ENCODE results near the gene NWD2.

Gene NWD2

DNA sequence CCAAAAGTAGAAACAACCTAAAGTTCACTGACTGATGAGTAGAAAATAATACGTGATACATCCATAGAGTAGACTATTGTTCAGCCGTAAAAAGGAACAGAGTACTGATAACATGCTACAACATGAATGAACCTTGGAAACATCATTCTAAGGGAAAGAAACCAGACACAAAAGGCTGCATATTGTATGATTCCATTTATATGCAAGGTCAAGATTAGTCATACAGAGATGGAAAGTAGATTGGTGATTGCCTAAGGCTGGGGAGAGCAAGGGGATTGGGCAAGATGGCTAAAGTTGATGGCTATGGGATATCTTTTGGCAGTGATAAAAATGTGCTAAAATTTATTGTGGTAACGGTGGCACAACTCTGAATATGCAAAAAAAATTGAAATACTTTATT is 232.6 kb downstream of the NWD2 start (continued):
- TF ChIP-seq, protein P1, sequence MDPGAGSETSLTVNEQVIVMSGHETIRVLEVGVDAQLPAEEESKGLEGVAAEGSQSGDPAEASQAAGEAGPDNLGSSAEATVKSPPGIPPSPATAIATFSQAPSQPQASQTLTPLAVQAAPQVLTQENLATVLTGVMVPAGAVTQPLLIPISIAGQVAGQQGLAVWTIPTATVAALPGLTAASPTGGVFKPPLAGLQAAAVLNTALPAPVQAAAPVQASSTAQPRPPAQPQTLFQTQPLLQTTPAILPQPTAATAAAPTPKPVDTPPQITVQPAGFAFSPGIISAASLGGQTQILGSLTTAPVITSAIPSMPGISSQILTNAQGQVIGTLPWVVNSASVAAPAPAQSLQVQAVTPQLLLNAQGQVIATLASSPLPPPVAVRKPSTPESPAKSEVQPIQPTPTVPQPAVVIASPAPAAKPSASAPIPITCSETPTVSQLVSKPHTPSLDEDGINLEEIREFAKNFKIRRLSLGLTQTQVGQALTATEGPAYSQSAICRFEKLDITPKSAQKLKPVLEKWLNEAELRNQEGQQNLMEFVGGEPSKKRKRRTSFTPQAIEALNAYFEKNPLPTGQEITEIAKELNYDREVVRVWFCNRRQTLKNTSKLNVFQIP (CRISPR knock-in tag; IDR thresholded peaks at IDR 0.05; ENCODE audit: borderline replicate concordance, low read depth) = no peak

DNA sequence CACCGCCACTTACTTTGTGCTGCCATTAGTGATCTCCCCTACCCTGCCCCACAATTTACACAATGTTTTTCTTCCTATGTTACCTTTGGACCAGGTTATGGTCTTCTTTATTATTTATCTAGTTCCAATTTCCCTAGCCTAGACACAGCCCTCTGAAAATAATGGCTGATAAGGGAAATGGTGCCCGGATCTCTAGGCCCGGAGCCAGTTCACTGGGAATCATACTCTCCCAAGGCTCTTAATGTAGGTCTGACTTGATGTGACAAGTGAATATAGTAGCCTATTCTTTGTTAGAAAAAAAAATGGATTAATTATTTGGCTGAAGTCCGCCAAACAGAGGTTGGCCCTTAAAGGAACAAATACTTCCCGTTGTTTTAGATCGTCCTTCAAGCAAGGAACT is 233.6 kb downstream of the NWD2 start:
- no peak for ATAC-seq
- no peak for TF ChIP-seq RARB (CRISPR knock-in tag; IDR thresholded peaks at IDR 0.05)
- TF ChIP-seq ZFP3 (CRISPR knock-in tag; IDR thresholded peaks at IDR 0.05) = no peak
- TF ChIP-seq CSDC2 (CRISPR knock-in tag; IDR thresholded peaks at IDR 0.05) = no peak
- TF ChIP-seq, protein P2, sequence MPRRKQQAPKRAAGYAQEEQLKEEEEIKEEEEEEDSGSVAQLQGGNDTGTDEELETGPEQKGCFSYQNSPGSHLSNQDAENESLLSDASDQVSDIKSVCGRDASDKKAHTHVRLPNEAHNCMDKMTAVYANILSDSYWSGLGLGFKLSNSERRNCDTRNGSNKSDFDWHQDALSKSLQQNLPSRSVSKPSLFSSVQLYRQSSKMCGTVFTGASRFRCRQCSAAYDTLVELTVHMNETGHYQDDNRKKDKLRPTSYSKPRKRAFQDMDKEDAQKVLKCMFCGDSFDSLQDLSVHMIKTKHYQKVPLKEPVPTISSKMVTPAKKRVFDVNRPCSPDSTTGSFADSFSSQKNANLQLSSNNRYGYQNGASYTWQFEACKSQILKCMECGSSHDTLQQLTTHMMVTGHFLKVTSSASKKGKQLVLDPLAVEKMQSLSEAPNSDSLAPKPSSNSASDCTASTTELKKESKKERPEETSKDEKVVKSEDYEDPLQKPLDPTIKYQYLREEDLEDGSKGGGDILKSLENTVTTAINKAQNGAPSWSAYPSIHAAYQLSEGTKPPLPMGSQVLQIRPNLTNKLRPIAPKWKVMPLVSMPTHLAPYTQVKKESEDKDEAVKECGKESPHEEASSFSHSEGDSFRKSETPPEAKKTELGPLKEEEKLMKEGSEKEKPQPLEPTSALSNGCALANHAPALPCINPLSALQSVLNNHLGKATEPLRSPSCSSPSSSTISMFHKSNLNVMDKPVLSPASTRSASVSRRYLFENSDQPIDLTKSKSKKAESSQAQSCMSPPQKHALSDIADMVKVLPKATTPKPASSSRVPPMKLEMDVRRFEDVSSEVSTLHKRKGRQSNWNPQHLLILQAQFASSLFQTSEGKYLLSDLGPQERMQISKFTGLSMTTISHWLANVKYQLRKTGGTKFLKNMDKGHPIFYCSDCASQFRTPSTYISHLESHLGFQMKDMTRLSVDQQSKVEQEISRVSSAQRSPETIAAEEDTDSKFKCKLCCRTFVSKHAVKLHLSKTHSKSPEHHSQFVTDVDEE (CRISPR knock-in tag; IDR thresholded peaks at IDR 0.05) = no peak
- TF ChIP-seq, protein P3, sequence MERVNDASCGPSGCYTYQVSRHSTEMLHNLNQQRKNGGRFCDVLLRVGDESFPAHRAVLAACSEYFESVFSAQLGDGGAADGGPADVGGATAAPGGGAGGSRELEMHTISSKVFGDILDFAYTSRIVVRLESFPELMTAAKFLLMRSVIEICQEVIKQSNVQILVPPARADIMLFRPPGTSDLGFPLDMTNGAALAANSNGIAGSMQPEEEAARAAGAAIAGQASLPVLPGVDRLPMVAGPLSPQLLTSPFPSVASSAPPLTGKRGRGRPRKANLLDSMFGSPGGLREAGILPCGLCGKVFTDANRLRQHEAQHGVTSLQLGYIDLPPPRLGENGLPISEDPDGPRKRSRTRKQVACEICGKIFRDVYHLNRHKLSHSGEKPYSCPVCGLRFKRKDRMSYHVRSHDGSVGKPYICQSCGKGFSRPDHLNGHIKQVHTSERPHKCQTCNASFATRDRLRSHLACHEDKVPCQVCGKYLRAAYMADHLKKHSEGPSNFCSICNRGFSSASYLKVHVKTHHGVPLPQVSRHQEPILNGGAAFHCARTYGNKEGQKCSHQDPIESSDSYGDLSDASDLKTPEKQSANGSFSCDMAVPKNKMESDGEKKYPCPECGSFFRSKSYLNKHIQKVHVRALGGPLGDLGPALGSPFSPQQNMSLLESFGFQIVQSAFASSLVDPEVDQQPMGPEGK (CRISPR knock-in tag; IDR thresholded peaks at IDR 0.05; ENCODE audit: borderline replicate concordance) = no peak
- TF ChIP-seq SNAI2 (CRISPR knock-in tag; IDR thresholded peaks at IDR 0.05) = no peak
- no peak for TF ChIP-seq TCF4 (CRISPR knock-in tag; IDR thresholded peaks at IDR 0.05; ENCODE audit: borderline replicate concordance)
- TF ChIP-seq ESRRG (CRISPR knock-in tag; IDR thresholded peaks at IDR 0.05) = no peak
- TF ChIP-seq, protein P1 (CRISPR knock-in tag; IDR thresholded peaks at IDR 0.05; ENCODE audit: borderline replicate concordance, low read depth) = no peak
- TF ChIP-seq, protein P4, sequence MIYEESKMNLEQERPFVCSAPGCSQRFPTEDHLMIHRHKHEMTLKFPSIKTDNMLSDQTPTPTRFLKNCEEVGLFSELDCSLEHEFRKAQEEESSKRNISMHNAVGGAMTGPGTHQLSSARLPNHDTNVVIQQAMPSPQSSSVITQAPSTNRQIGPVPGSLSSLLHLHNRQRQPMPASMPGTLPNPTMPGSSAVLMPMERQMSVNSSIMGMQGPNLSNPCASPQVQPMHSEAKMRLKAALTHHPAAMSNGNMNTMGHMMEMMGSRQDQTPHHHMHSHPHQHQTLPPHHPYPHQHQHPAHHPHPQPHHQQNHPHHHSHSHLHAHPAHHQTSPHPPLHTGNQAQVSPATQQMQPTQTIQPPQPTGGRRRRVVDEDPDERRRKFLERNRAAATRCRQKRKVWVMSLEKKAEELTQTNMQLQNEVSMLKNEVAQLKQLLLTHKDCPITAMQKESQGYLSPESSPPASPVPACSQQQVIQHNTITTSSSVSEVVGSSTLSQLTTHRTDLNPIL (CRISPR knock-in tag; IDR thresholded peaks at IDR 0.05; ENCODE audit: low read depth) = no peak
- TF ChIP-seq, protein P5, sequence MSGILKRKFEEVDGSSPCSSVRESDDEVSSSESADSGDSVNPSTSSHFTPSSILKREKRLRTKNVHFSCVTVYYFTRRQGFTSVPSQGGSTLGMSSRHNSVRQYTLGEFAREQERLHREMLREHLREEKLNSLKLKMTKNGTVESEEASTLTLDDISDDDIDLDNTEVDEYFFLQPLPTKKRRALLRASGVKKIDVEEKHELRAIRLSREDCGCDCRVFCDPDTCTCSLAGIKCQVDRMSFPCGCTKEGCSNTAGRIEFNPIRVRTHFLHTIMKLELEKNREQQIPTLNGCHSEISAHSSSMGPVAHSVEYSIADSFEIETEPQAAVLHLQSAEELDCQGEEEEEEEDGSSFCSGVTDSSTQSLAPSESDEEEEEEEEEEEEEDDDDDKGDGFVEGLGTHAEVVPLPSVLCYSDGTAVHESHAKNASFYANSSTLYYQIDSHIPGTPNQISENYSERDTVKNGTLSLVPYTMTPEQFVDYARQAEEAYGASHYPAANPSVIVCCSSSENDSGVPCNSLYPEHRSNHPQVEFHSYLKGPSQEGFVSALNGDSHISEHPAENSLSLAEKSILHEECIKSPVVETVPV (CRISPR knock-in tag; IDR thresholded peaks at IDR 0.05) = no peak
- TF ChIP-seq TOX (CRISPR knock-in tag; IDR thresholded peaks at IDR 0.05; ENCODE audit: borderline replicate concordance) = no peak
- TF ChIP-seq ZNF8 (CRISPR knock-in tag; IDR thresholded peaks at IDR 0.05) = no peak

DNA sequence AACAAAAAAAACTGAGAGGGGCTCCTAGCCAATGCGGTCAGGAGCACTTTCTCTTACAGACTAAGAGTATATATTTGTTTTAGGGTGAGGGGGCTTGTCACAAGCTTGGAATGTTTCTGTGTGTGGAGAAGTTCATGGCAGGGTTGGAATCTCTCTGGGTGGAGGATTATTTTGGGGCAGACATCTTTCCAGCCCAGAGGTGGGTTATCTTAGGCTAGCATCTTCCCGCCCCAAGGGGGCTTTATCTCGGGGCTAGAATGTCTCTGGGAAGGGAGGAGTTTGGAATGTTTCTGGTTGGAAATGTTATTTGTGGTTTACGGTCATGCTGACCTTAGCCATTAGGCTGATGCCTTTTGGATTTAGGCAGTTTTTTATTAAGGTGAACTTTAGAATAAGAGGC is 236.0 kb downstream of the NWD2 start:
- ATAC-seq = no peak
- TF ChIP-seq SNAI2 (CRISPR knock-in tag; IDR thresholded peaks at IDR 0.05) = no peak
- TF ChIP-seq, protein P4 (CRISPR knock-in tag; IDR thresholded peaks at IDR 0.05; ENCODE audit: low read depth) = no peak
- TF ChIP-seq TCF4 (CRISPR knock-in tag; IDR thresholded peaks at IDR 0.05; ENCODE audit: borderline replicate concordance) = no peak
- no peak for TF ChIP-seq ZNF8 (CRISPR knock-in tag; IDR thresholded peaks at IDR 0.05)
- no peak for TF ChIP-seq PPARA (CRISPR knock-in tag; IDR thresholded peaks at IDR 0.05; ENCODE audit: borderline replicate concordance)
- no peak for TF ChIP-seq CSDC2 (CRISPR knock-in tag; IDR thresholded peaks at IDR 0.05)
- TF ChIP-seq, protein P3 (CRISPR knock-in tag; IDR thresholded peaks at IDR 0.05; ENCODE audit: borderline replicate concordance) = no peak
- no peak for TF ChIP-seq GLIS3 (CRISPR knock-in tag; IDR thresholded peaks at IDR 0.05)
- TF ChIP-seq ARNTL (CRISPR knock-in tag; IDR thresholded peaks at IDR 0.05; ENCODE audit: borderline replicate concordance, low read depth) = no peak
- TF ChIP-seq ZNF565 (CRISPR knock-in tag; conservative IDR thresholded peaks at IDR 0.05; ENCODE audit: low read depth) = no peak
- TF ChIP-seq RARB (CRISPR knock-in tag; IDR thresholded peaks at IDR 0.05) = no peak
- TF ChIP-seq ZFP3 (CRISPR knock-in tag; IDR thresholded peaks at IDR 0.05) = no peak
- TF ChIP-seq ZFP30 (CRISPR knock-in tag; IDR thresholded peaks at IDR 0.05) = no peak
- no peak for TF ChIP-seq ESRRG (CRISPR knock-in tag; IDR thresholded peaks at IDR 0.05)
- TF ChIP-seq ISL1 (CRISPR knock-in tag; IDR thresholded peaks at IDR 0.05) = no peak
- TF ChIP-seq ZC3H10 (CRISPR knock-in tag; IDR thresholded peaks at IDR 0.05) = no peak
- no peak for TF ChIP-seq TOX (CRISPR knock-in tag; IDR thresholded peaks at IDR 0.05; ENCODE audit: borderline replicate concordance)
- TF ChIP-seq ZNF70 (CRISPR knock-in tag; IDR thresholded peaks at IDR 0.05) = no peak

All from SK-N-SH treated with all-trans-retinoic acid at 6 μM for 48 hours (cell line).